Cardiac fibroblast (primary cell): Measurements from ENCODE around the gene ZNF800.

ENCODE experiments used
- DNase-seq, 2 donors: peaks; one replicate each; pipeline versions ENCODE4 v3.0.0 to v3.0.0-alpha.2; 2010; ENCODE audit warnings: low read depth in 2 of 2
- H3K4me3 ChIP-seq, 2 donors: replicated peaks in 1 of 2; 1 replicate in 1 of 2; 2 replicates in 1 of 2; pipeline ENCODE4 v1.5.1; 2011; ENCODE audit warnings: low read depth in 2 of 2, low read length in 2 of 2, mild to moderate bottlenecking in 2 of 2, moderate library complexity in 1 of 2
- CTCF ChIP-seq: IDR thresholded peaks from one replicate; pipeline ENCODE4 v1.5.1; 2011; ENCODE audit warnings: low read depth, mild to moderate bottlenecking, low read length, inconsistent platforms

Gene ZNF800

GRCh38 chr7:127322351-127322750 is 70.2 kb downstream of the ZNF800 start:
- TF ChIP-seq CTCF, result no peak
- no peak for DNase-seq
- H3K4me3 ChIP-seq, result no peak overlapping the region

GRCh38 chr7:127320974-127321373 is 71.5 kb downstream of the ZNF800 start:
- no peak overlapping the region for H3K4me3 ChIP-seq
- no peak for TF ChIP-seq CTCF
- no peak for DNase-seq
